ENCODE data around the gene AIFM3.
"Not testable (repeated sequence)": the region's sequence is repeated elsewhere in the genome, so short reads cannot be mapped to it uniquely, and the experiment has no call there.

AIFM3 gene

DNA sequence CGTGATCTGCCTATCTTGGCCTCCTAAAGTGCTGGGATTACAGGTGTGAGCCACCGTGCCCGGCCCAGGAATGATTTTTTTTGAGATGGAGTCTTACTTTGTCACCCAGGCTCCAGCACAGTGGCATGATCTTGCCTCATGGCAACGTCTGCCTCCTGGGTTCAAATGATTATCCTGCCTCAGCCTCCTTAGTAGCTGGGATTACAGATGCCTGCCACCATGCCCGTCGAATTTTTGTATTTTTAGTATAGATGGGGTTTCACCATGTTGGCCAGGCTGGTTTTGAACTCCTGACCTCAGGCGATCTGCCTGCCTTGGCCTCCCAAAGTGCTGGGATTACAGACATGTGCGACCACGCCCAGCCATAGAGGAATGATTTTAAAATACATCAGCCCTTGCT, 32.0 kb upstream of the AIFM3 start:
- H3K9me3 Mint-ChIP-seq; H3K27ac Mint-ChIP-seq; ATAC-seq (replicated peaks); DNase-seq; H3K27me3 Mint-ChIP-seq: not testable (repeated sequence)
- H3K36me3 Mint-ChIP-seq (ENCODE audit: insufficient read depth): peaks cover 53% of the 10 kb centered on the region
- H3K4me3 Mint-ChIP-seq: peak overlapping the region in 1 of 2 donors; percentile 22
- H3K4me1 Mint-ChIP-seq (ENCODE audit: low read depth in 2 of 2): peaks cover 46 to 72% of the 10 kb centered on the region in 2 donors

- DNase-seq; ATAC-seq (replicated peaks); H3K27me3 Mint-ChIP-seq; H3K9me3 Mint-ChIP-seq: not testable (repeated sequence)
- peak overlapping the region in 1 of 2 donors; percentile 27 for H3K27ac Mint-ChIP-seq
- peak overlapping the region; percentile 69 for H3K4me3 Mint-ChIP-seq
- H3K36me3 Mint-ChIP-seq (ENCODE audit: insufficient read depth): peaks cover 56% of the 10 kb centered on the region
- H3K4me1 Mint-ChIP-seq (ENCODE audit: low read depth in 2 of 2): peaks cover 50 to 79% of the 10 kb centered on the region in 2 donors
Measured at GRCh38 chr22:20935780-20936539, 31.1 kb upstream of the AIFM3 start.

GRCh38 chr22:20937031-20937793, 29.8 kb upstream of the AIFM3 start:
- no peaks in the 10 kb centered on the region for H3K27me3 Mint-ChIP-seq
- ATAC-seq (replicated peaks) (no peak), DNase-seq (no peak)
- peak overlapping the region; percentile 69 for H3K4me3 Mint-ChIP-seq
- H3K9me3 Mint-ChIP-seq: no peaks in the 10 kb centered on the region
- H3K27ac Mint-ChIP-seq: peak overlapping the region; percentile 15 to 27
- H3K36me3 Mint-ChIP-seq (ENCODE audit: insufficient read depth): peaks cover 60% of the 10 kb centered on the region
- peaks cover 52 to 81% of the 10 kb centered on the region in 2 donors for H3K4me1 Mint-ChIP-seq (ENCODE audit: low read depth in 2 of 2)

- H3K36me3 Mint-ChIP-seq (ENCODE audit: insufficient read depth): peaks cover 56% of the 10 kb centered on the region
- H3K27me3 Mint-ChIP-seq: no peaks in the 10 kb centered on the region
- peak overlapping the region; percentile 69 for H3K4me3 Mint-ChIP-seq
- peak overlapping the region; percentile 16 to 27 for H3K27ac Mint-ChIP-seq
- H3K4me1 Mint-ChIP-seq (ENCODE audit: low read depth in 2 of 2): peaks cover 48 to 81% of the 10 kb centered on the region in 2 donors
- H3K9me3 Mint-ChIP-seq: no peaks in the 10 kb centered on the region
- ATAC-seq (replicated peaks): no peak
- no peak for DNase-seq
Measured at GRCh38 chr22:20937794-20938671, 29.0 kb upstream of the AIFM3 start.

- H3K36me3 Mint-ChIP-seq (ENCODE audit: insufficient read depth): peaks cover 43% of the 10 kb centered on the region
- peaks cover 52 to 79% of the 10 kb centered on the region in 2 donors for H3K4me1 Mint-ChIP-seq (ENCODE audit: low read depth in 2 of 2)
- peak overlapping the region; percentile 34 to 59 for H3K4me3 Mint-ChIP-seq
Measured at GRCh38 chr22:20939457-20940185, 27.4 kb upstream of the AIFM3 start.

DNA sequence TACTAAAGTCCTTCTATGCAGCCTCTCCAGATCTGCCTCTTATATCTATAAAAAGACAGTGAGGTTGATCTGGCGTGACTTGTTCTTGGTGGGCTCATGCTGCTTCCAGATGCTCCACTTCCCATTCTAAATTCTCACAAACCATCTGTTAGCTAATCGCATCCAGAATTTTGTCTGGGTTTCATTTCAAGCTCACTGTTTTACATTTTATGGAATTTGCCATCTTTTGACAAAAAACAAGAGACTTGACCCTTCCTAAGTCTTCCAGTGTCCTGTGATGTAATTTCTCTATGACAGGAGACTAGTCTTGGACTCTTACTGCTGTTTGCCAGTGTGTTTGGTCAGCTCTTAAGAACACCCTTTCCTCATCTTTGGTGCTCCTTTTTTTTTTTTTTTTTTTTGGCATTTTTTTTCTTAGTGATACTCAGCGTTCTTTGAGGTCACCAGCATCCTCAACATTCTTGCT, 26.8 kb upstream of the AIFM3 start:
- H3K4me3 Mint-ChIP-seq: peak overlapping the region; percentile 34 to 59
- peaks cover 51 to 78% of the 10 kb centered on the region in 2 donors for H3K4me1 Mint-ChIP-seq (ENCODE audit: low read depth in 2 of 2)
- H3K27me3 Mint-ChIP-seq: no peaks in the 10 kb centered on the region
- peaks cover 42% of the 10 kb centered on the region for H3K36me3 Mint-ChIP-seq (ENCODE audit: insufficient read depth)
- DNase-seq (no peak), ATAC-seq (replicated peaks) (no peak)
- H3K27ac Mint-ChIP-seq: peak overlapping the region; percentile 5
- H3K9me3 Mint-ChIP-seq: no peaks in the 10 kb centered on the region

More at GRCh38 chr22:20939457-20940185, 27.4 kb upstream of the AIFM3 start:
- H3K9me3 Mint-ChIP-seq; H3K27me3 Mint-ChIP-seq; DNase-seq; ATAC-seq (replicated peaks): not testable (repeated sequence)
- H3K27ac Mint-ChIP-seq: peak overlapping the region; percentile 5

- Mint-ChIP-seq H3K27ac (peak overlapping the region; percentile 5 to 80), H3K4me1 (ENCODE audit: low read depth in 2 of 2) (peaks cover 58 to 79% of the 10 kb centered on the region in 2 donors), H3K36me3 (ENCODE audit: insufficient read depth) (peaks cover 35% of the 10 kb centered on the region), H3K27me3 (no peaks in the 10 kb centered on the region), H3K9me3 (no peaks in the 10 kb centered on the region), H3K4me3 (peak overlapping the region; percentile 34 to 55)
- ATAC-seq (replicated peaks): no peak
- DNase-seq: no peak
Measured at GRCh38 chr22:20940904-20941385, 26.1 kb upstream of the AIFM3 start.

GRCh38 chr22:20942203-20942902, 24.7 kb upstream of the AIFM3 start:
- not testable (repeated sequence) for H3K9me3 Mint-ChIP-seq; ATAC-seq (replicated peaks); DNase-seq; H3K27me3 Mint-ChIP-seq
- Mint-ChIP-seq H3K4me1 (ENCODE audit: low read depth in 2 of 2) (peaks cover 59 to 75% of the 10 kb centered on the region in 2 donors), H3K36me3 (ENCODE audit: insufficient read depth) (peaks cover 23% of the 10 kb centered on the region), H3K4me3 (peak overlapping the region; percentile 31 to 49), H3K27ac (peak overlapping the region; percentile 71 to 80)

GRCh38 chr22:20943104-20943933, 23.7 kb upstream of the AIFM3 start:
- DNase-seq (no peak), ATAC-seq (replicated peaks) (no peak)
- Mint-ChIP-seq H3K27ac (peak overlapping the region; percentile 20 to 67), H3K27me3 (no peaks in the 10 kb centered on the region), H3K9me3 (no peaks in the 10 kb centered on the region), H3K4me3 (peak overlapping the region in 1 of 2 donors; percentile 18), H3K4me1 (ENCODE audit: low read depth in 2 of 2) (peaks cover 54 to 73% of the 10 kb centered on the region in 2 donors), H3K36me3 (ENCODE audit: insufficient read depth) (peaks cover 30% of the 10 kb centered on the region)

DNA sequence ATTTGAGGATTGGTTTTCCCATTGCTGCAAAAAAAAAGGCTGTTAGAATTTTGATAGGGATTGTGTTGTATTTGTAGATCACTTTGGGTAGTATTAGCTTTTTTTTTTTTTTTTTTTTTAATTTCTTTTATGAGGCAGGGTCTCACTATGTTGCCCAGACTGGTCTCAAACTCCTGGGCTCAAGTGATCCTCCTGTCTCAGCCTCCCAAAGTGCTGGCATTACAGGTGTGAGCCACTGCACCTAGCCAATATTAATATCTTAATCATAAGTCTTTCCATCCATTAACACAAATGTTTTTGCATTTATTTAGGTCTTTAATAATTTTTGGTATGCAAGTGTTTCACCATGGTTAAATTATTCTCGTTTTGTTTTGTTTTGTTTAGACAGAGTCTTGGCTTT, 23.0 kb upstream of the AIFM3 start:
- Mint-ChIP-seq H3K27ac (no peak overlapping the region), H3K4me1 (ENCODE audit: low read depth in 2 of 2) (peaks cover 54 to 67% of the 10 kb centered on the region in 2 donors), H3K4me3 (no peak overlapping the region), H3K36me3 (ENCODE audit: insufficient read depth) (peaks cover 29% of the 10 kb centered on the region), H3K27me3 (no peaks in the 10 kb centered on the region), H3K9me3 (no peaks in the 10 kb centered on the region)
- ATAC-seq (replicated peaks) (no peak), DNase-seq (no peak)

- Mint-ChIP-seq H3K27me3 (no peaks in the 10 kb centered on the region), H3K27ac (peak overlapping the region; percentile 35 to 72), H3K4me1 (ENCODE audit: low read depth in 2 of 2) (peaks cover 43 to 58% of the 10 kb centered on the region in 2 donors), H3K4me3 (no peak overlapping the region), H3K36me3 (ENCODE audit: insufficient read depth) (peaks cover 34% of the 10 kb centered on the region), H3K9me3 (no peaks in the 10 kb centered on the region)
- no peak for ATAC-seq (replicated peaks)
- no peak for DNase-seq
Measured at GRCh38 chr22:20945578-20945934, 21.5 kb upstream of the AIFM3 start.
